T-helper 1 cell treated with Interleukin-12 subunit alpha and Interleukin-12 subunit beta and Interleukin-4 antibody, amounts not matched to agents 30 ng/mL and 1 ng/mL, for 36 hours (primary cell): Measurements from ENCODE around the gene SCART1. TPM values are rescaled to one million over a fixed set of nuclear protein-coding genes. Genes with fewer than 3 reads are reported as not detected.
"Not testable (repeated sequence)": the region's sequence is repeated elsewhere in the genome, so short reads cannot be mapped to it uniquely, and the experiment has no call there.

Experiments
- intact Hi-C: fragments of 100-400 bp; cut with micrococcal nuclease; formaldehyde crosslinking; loops from one replicate; pipeline ENCODE4 v1.15.1; 2024
- total RNA-seq: library from RNA; stranded (reverse); gene quantifications from 2 replicates; pipeline ENCODE4 v1.2.3, GENCODE V29; 2022

SCART1 gene
- total RNA-seq, 1 donor from 2014 or later: 1.6 TPM

DNA sequence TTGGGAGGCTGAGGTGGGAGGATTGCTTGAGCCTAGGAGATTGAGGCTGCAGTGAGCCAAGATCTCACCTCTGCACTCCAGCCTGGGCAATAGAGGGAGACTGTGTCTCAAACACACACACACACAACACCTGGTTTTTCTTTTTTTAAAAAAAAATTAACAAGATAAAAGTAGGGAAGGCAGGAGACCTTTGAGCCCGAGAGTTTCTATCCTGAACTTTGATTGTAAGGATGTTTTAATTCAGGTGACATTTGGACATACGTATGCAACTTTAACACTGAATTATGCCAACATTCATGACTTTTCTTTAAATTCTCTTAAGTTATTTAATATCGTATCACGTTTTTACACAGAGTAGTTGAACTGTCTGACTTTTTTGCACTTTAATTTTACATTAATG lies 61.7 kb downstream of the SCART1 start:
- intact Hi-C loops: no loop called here

DNA sequence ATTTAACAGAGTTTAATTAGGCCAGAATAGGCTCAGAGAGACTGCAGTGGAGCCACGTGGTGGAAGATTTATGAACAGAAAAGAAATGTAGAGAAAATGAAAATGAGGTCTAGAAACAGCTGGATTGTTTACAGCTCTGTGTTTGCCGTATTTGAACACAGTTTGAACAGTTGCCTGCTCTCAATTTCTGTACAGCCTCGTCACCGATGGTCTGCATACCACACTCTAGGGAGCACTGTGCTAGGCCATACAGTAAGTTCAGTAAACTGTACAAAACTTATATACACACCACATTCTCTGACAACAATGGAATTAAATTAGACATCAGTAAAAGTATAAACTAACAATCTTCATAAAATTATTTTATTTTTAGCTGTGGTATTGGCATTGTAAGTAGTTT lies 62.3 kb downstream of the SCART1 start:
- intact Hi-C loops: no loop called here

DNA sequence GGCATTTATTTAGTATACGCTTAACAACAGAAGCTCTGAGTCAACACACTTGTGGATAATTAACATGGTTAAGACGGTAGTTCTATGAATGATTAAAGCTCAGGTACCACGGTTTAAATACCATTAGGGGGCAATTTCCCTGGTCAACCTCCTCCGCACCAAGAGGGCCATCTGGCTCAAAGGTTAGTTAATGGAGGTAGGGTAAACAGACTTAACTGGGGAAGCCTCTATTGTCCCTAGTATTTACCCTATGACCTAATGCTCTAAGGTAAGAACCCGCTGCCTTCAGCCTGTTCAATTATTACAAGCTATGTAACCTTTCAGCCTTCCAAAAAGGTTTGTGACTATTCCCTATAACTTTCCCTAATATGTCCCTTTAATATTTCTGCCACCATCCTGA lies 64.8 kb downstream of the SCART1 start:
- intact Hi-C loops: not testable (repeated sequence)

Other genes with a start within 250 kb of the SCART1 start
- not detected in 2 replicates for gene UTF1, start 223.7 kb upstream of the SCART1 start, total RNA-seq
- not detected in 2 replicates for gene VENTX, start 216.1 kb upstream of the SCART1 start, total RNA-seq
- 290 and 302 TPM in 2 replicates for gene ADAM8, start 177.1 kb upstream of the SCART1 start, total RNA-seq
- gene TUBGCP2, start 145.1 kb upstream of the SCART1 start, total RNA-seq: 59.2 and 61.6 TPM in 2 replicates
- gene ZNF511, start 145.0 kb upstream of the SCART1 start, total RNA-seq: 53.4 and 55.6 TPM in 2 replicates
- gene CALY, start 117.0 kb upstream of the SCART1 start, total RNA-seq: 0.44 TPM in 1 of 2 replicates, not detected in the other
- not detected in 2 replicates for gene PRAP1, start 106.6 kb upstream of the SCART1 start, total RNA-seq
- gene FUOM, start 95.9 kb upstream of the SCART1 start, total RNA-seq: 14.2 and 17.0 TPM in 2 replicates
- gene ECHS1, start 80.6 kb upstream of the SCART1 start, total RNA-seq: 37.6 and 40.4 TPM in 2 replicates
- gene PAOX, start 74.7 kb upstream of the SCART1 start, total RNA-seq: 4.5 and 6.2 TPM in 2 replicates
- gene MTG1, start 59.8 kb upstream of the SCART1 start, total RNA-seq: 51.7 and 56.0 TPM in 2 replicates
- gene SPRN, start 29.3 kb upstream of the SCART1 start, total RNA-seq: not detected in 2 replicates
- gene CYP2E1, start 73.4 kb downstream of the SCART1 start, total RNA-seq: 0.56 and 1.0 TPM in 2 replicates
- 0.25 and 0.32 TPM in 2 replicates for gene SYCE1, start 111.6 kb downstream of the SCART1 start, total RNA-seq
- not detected in 2 replicates for gene FRG2B, start 172.8 kb downstream of the SCART1 start, total RNA-seq